ENCODE measurements around the gene LDLR.
"Not testable (repeated sequence)": the region's sequence is repeated elsewhere in the genome, so short reads cannot be mapped to it uniquely, and the experiment has no call there.

Gene LDLR

DNA sequence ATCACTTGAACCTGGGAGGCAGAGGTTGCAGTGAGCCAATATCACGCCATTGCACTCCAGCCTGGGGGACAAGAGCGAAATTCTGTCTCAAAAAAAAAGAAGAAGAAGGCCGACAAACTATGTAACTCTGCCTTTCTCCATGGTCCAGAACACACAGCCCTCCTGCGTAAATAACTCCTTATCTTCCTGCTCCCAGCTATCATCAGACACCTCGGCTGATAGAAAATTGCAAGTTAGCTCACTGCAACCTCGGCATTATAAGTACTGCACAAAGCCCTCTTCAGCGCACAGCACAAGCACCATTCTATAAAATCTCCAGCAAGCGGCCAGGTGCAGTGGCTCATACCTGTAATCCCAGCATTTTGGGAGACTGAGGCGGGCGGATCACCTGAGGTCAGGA, 14.4 kb downstream of the LDLR start:
- WGBS (ENCODE audit: extremely low coverage, insufficient coverage, insufficient read length), result no CpG with 5 or more reads among the region's 10 CpGs
- H3K27ac ChIP-seq (ENCODE audit: low read depth, low read length); H3K23ac ChIP-seq (ENCODE audit: low read length): not testable (repeated sequence)

DNA sequence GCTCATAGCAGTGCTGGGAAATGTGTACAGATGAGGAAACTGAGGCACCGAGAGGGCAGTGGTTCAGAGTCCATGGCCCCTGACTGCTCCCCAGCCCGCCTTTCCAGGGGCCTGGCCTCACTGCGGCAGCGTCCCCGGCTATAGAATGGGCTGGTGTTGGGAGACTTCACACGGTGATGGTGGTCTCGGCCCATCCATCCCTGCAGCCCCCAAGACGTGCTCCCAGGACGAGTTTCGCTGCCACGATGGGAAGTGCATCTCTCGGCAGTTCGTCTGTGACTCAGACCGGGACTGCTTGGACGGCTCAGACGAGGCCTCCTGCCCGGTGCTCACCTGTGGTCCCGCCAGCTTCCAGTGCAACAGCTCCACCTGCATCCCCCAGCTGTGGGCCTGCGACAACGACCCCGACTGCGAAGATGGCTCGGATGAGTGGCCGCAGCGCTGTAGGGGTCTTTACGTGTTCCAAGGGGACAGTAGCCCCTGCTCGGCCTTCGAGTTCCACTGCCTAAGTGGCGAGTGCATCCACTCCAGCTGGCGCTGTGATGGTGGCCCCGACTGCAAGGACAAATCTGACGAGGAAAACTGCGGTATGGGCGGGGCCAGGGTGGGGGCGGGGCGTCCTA, 15.9 kb downstream of the LDLR start:
- Histone ChIP-seq H3K27ac (ENCODE audit: low read depth, low read length) (no peak overlapping the region), H4K91ac (ENCODE audit: low read depth, low read length) (no peak overlapping the region), H2BK12ac (ENCODE audit: low read length) (no peak overlapping the region), H3K9me3 (ENCODE audit: insufficient read depth, low read depth, low read length) (no peaks in the 10 kb centered on the region), H3K23ac (ENCODE audit: low read length) (no peak overlapping the region), H3K9ac (ENCODE audit: low read length) (no peak overlapping the region), H3K36me3 (ENCODE audit: control insufficient read depth in 1 of 2, insufficient read depth in 2 of 2, low read length in 2 of 2) (peaks cover 84% of the 10 kb centered on the region in 2 experiments), H3K14ac (ENCODE audit: low read length) (no peak overlapping the region), H2AFZ (ENCODE audit: insufficient read depth, low read length, poor library complexity) (no peak overlapping the region), H3K79me2 (ENCODE audit: control insufficient read depth, insufficient read depth, low read length, poor library complexity) (no peaks in the 10 kb centered on the region), H2BK120ac (ENCODE audit: insufficient read depth, low read length, poor library complexity) (no peak overlapping the region), H2AK5ac (ENCODE audit: low read length) (no peak overlapping the region), H3K4me1 (ENCODE audit: control insufficient read depth in 1 of 2, insufficient read depth in 2 of 2, low read length in 2 of 2) (no peaks in the 10 kb centered on the region), H3K18ac (ENCODE audit: low read length) (no peak overlapping the region), H4K8ac (ENCODE audit: low read depth, low read length) (no peak overlapping the region), H2BK5ac (ENCODE audit: low read depth, low read length, poor library complexity) (no peak overlapping the region), H3K4ac (ENCODE audit: low read depth, low read length) (no peak overlapping the region), H3K4me3 (ENCODE audit: low read depth, low read length) (no peak overlapping the region), H3K27me3 (ENCODE audit: insufficient read depth, low read length) (no peaks in the 10 kb centered on the region), H4K12ac (ENCODE audit: low read depth, low read length) (no peak overlapping the region), H3K79me1 (ENCODE audit: low read length) (no peaks in the 10 kb centered on the region), H3K4me2 (ENCODE audit: low read length) (no peak overlapping the region)
- WGBS (ENCODE audit: extremely low coverage, insufficient coverage, insufficient read length), result no CpG with 5 or more reads among the region's 36 CpGs
- DNase-seq, result no peak

More for the DNA sequence above, 14.4 kb downstream of the LDLR start:
- not testable (repeated sequence) for H3K4me1 ChIP-seq (ENCODE audit: control insufficient read depth in 1 of 2, insufficient read depth in 2 of 2, low read length in 2 of 2); H3K79me1 ChIP-seq (ENCODE audit: low read length); H3K4me3 ChIP-seq (ENCODE audit: low read depth, low read length); H2BK5ac ChIP-seq (ENCODE audit: low read depth, low read length, poor library complexity); H3K18ac ChIP-seq (ENCODE audit: low read length); H2AFZ ChIP-seq (ENCODE audit: insufficient read depth, low read length, poor library complexity); H2AK5ac ChIP-seq (ENCODE audit: low read length); H3K14ac ChIP-seq (ENCODE audit: low read length); H3K9ac ChIP-seq (ENCODE audit: low read length); H4K8ac ChIP-seq (ENCODE audit: low read depth, low read length); H3K79me2 ChIP-seq (ENCODE audit: control insufficient read depth, insufficient read depth, low read length, poor library complexity); H3K9me3 ChIP-seq (ENCODE audit: insufficient read depth, low read depth, low read length); H3K4me2 ChIP-seq (ENCODE audit: low read length); H4K12ac ChIP-seq (ENCODE audit: low read depth, low read length); H4K91ac ChIP-seq (ENCODE audit: low read depth, low read length); H3K27me3 ChIP-seq (ENCODE audit: insufficient read depth, low read length); DNase-seq; H3K4ac ChIP-seq (ENCODE audit: low read depth, low read length); H2BK120ac ChIP-seq (ENCODE audit: insufficient read depth, low read length, poor library complexity); H2BK12ac ChIP-seq (ENCODE audit: low read length)
- H3K36me3 ChIP-seq (ENCODE audit: control insufficient read depth in 1 of 2, insufficient read depth in 2 of 2, low read length in 2 of 2), result peaks cover 73 to 78% of the 10 kb centered on the region in 2 experiments

DNA sequence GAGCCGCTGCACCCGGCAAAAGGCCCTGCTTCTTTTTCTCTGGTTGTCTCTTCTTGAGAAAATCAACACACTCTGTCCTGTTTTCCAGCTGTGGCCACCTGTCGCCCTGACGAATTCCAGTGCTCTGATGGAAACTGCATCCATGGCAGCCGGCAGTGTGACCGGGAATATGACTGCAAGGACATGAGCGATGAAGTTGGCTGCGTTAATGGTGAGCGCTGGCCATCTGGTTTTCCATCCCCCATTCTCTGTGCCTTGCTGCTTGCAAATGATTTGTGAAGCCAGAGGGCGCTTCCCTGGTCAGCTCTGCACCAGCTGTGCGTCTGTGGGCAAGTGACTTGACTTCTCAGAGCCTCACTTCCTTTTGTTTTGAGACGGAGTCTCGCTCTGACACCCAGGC, 17.2 kb downstream of the LDLR start:
- no peak for DNase-seq
- H2BK5ac ChIP-seq (ENCODE audit: low read depth, low read length, poor library complexity), result no peak overlapping the region
- H2AK5ac ChIP-seq (ENCODE audit: low read length), result no peak overlapping the region
- H3K79me2 ChIP-seq (ENCODE audit: control insufficient read depth, insufficient read depth, low read length, poor library complexity), result no peaks in the 10 kb centered on the region
- H4K8ac ChIP-seq (ENCODE audit: low read depth, low read length), result no peak overlapping the region
- H4K91ac ChIP-seq (ENCODE audit: low read depth, low read length), result no peak overlapping the region
- no peak overlapping the region for H3K14ac ChIP-seq (ENCODE audit: low read length)
- no peaks in the 10 kb centered on the region for H3K27me3 ChIP-seq (ENCODE audit: insufficient read depth, low read length)
- no peak overlapping the region for H2AFZ ChIP-seq (ENCODE audit: insufficient read depth, low read length, poor library complexity)
- no peaks in the 10 kb centered on the region for H3K9me3 ChIP-seq (ENCODE audit: insufficient read depth, low read depth, low read length)
- no peak overlapping the region for H2BK120ac ChIP-seq (ENCODE audit: insufficient read depth, low read length, poor library complexity)
- H3K4me3 ChIP-seq (ENCODE audit: low read depth, low read length), result no peak overlapping the region
- no CpG with 5 or more reads among the region's 13 CpGs for WGBS (ENCODE audit: extremely low coverage, insufficient coverage, insufficient read length)
- H3K36me3 ChIP-seq (ENCODE audit: control insufficient read depth in 1 of 2, insufficient read depth in 2 of 2, low read length in 2 of 2), result peaks cover 86 to 88% of the 10 kb centered on the region in 2 experiments
- no peak overlapping the region for H3K4me2 ChIP-seq (ENCODE audit: low read length)
- no peak overlapping the region for H3K9ac ChIP-seq (ENCODE audit: low read length)
- no peak overlapping the region for H3K27ac ChIP-seq (ENCODE audit: low read depth, low read length)
- no peaks in the 10 kb centered on the region for H3K4me1 ChIP-seq (ENCODE audit: control insufficient read depth in 1 of 2, insufficient read depth in 2 of 2, low read length in 2 of 2)
- no peak overlapping the region for H3K23ac ChIP-seq (ENCODE audit: low read length)
- no peaks in the 10 kb centered on the region for H3K79me1 ChIP-seq (ENCODE audit: low read length)
- H3K18ac ChIP-seq (ENCODE audit: low read length), result no peak overlapping the region
- H2BK12ac ChIP-seq (ENCODE audit: low read length), result no peak overlapping the region
- no peak overlapping the region for H3K4ac ChIP-seq (ENCODE audit: low read depth, low read length)
- H4K12ac ChIP-seq (ENCODE audit: low read depth, low read length), result no peak overlapping the region

DNA sequence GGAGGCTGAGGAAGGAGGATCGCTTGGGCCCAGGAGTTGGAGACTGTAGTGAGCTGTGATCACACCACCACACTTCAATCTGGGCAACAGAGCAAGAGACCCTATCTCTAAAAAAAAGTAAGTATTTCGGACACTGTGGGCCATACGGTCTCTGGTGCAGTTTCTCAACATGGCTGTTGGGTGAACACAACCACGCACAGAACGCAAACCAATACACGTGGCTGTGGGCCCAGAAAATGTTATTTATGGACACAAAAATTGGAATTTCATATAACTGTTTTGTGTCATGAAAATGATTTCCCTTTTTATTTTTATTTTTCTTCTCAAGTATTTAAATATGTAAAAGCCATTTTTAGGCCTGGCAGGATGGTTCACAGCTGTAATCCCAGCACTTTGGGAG, 19.5 kb downstream of the LDLR start:
- no peaks in the 10 kb centered on the region for H3K79me1 ChIP-seq (ENCODE audit: low read length)

More for the DNA sequence above, 19.5 kb downstream of the LDLR start:
- Histone ChIP-seq H2BK5ac (ENCODE audit: low read depth, low read length, poor library complexity) (no peak overlapping the region), H3K14ac (ENCODE audit: low read length) (no peak overlapping the region), H4K8ac (ENCODE audit: low read depth, low read length) (no peak overlapping the region), H2AK5ac (ENCODE audit: low read length) (no peak overlapping the region), H3K27me3 (ENCODE audit: insufficient read depth, low read length) (no peaks in the 10 kb centered on the region), H3K36me3 (ENCODE audit: control insufficient read depth in 1 of 2, insufficient read depth in 2 of 2, low read length in 2 of 2) (peaks cover 87 to 88% of the 10 kb centered on the region in 2 experiments), H3K23ac (ENCODE audit: low read length) (no peak overlapping the region), H3K18ac (ENCODE audit: low read length) (no peak overlapping the region), H3K4me1 (ENCODE audit: control insufficient read depth in 1 of 2, insufficient read depth in 2 of 2, low read length in 2 of 2) (no peaks in the 10 kb centered on the region), H3K9me3 (ENCODE audit: insufficient read depth, low read depth, low read length) (no peaks in the 10 kb centered on the region), H2BK12ac (ENCODE audit: low read length) (no peak overlapping the region), H4K12ac (ENCODE audit: low read depth, low read length) (no peak overlapping the region), H4K91ac (ENCODE audit: low read depth, low read length) (no peak overlapping the region), H3K4ac (ENCODE audit: low read depth, low read length) (no peak overlapping the region), H3K4me3 (ENCODE audit: low read depth, low read length) (no peak overlapping the region), H2BK120ac (ENCODE audit: insufficient read depth, low read length, poor library complexity) (no peak overlapping the region), H3K4me2 (ENCODE audit: low read length) (no peak overlapping the region), H2AFZ (ENCODE audit: insufficient read depth, low read length, poor library complexity) (no peak overlapping the region), H3K79me2 (ENCODE audit: control insufficient read depth, insufficient read depth, low read length, poor library complexity) (no peaks in the 10 kb centered on the region), H3K9ac (ENCODE audit: low read length) (no peak overlapping the region), H3K27ac (ENCODE audit: low read depth, low read length) (no peak overlapping the region)
- DNase-seq, result no peak
- WGBS (ENCODE audit: extremely low coverage, insufficient coverage, insufficient read length), result no CpG with 5 or more reads among the region's 6 CpGs

All from trophoblast cell (in vitro differentiated cells and primary cell).